CD4-positive, alpha-beta T cell (primary cell): ENCODE measurements around the gene TRAF3IP3. TPM values are rescaled to one million over a fixed set of nuclear protein-coding genes. Genes with fewer than 3 reads are reported as not detected.

Experiments
- ATAC-seq: fragments of 200-7000 bp; cut with Tn5 transposase; one replicate; pipeline ENCODE4 v1.10.0; 2022; ENCODE audit warnings: mild to moderate bottlenecking; ENCODE audit not compliant: poor library complexity
- CTCF ChIA-PET: fragments of 350-600 bp; sonication (Branson Sonifier 250); formaldehyde crosslinking; loops from one replicate; lab custom pipeline; 2021; ENCODE audit warnings: antibody characterized with exemption, inconsistent platforms; lab: Charles Lee
- POLR2A ChIA-PET: fragments of 350-600 bp; sonication (Branson Sonifier 250); formaldehyde crosslinking; loops from one replicate; lab custom pipeline; 2021; ENCODE audit warnings: antibody characterized with exemption, inconsistent platforms; lab: Charles Lee
- DNase-seq, 14 experiments: peaks; one replicate each; pipeline ENCODE4 v3.0.0-alpha.2; 2013 to 2020; ENCODE audit warnings: mixed read lengths in 2 of 14
- H3K27ac ChIP-seq, 2 donors: one replicate each; pipeline versions ENCODE4 v1.5.1 to v1.7.0; 2013; ENCODE audit warnings: low read length in 2 of 2, low read depth in 1 of 2, mild to moderate bottlenecking in 1 of 2
- H3K27me3 ChIP-seq, 2 experiments: 1 replicate in 1 of 2; 2 replicates in 1 of 2; pipeline versions ENCODE4 v1.6.1 to v1.7.0; 2013; ENCODE audit warnings: low read length in 2 of 2, control low read depth in 1 of 2, mild to moderate bottlenecking in 1 of 2, moderate library complexity in 1 of 2; ENCODE audit not compliant: insufficient read depth in 2 of 2, control insufficient read depth in 1 of 2
- H3K36me3 ChIP-seq: one replicate; pipeline ENCODE4 v1.6.1; 2013; ENCODE audit warnings: low read length, control low read depth; ENCODE audit not compliant: insufficient read depth
- H3K4me1 ChIP-seq: one replicate; pipeline ENCODE4 v1.6.1; 2013; ENCODE audit warnings: low read length, control low read depth; ENCODE audit not compliant: insufficient read depth
- H3K4me3 ChIP-seq: one replicate; pipeline ENCODE4 v1.5.1; 2013; ENCODE audit warnings: mild to moderate bottlenecking, low read length, moderate library complexity
- H3K9me3 ChIP-seq, 2 experiments: 1 replicate in 1 of 2; 2 replicates in 1 of 2; pipeline versions ENCODE4 v1.6.1 to v1.7.0; 2013; ENCODE audit warnings: low read length in 2 of 2, mild to moderate bottlenecking in 2 of 2, control low read depth in 1 of 2, moderate library complexity in 1 of 2; ENCODE audit not compliant: control insufficient read depth in 1 of 2, insufficient read depth in 1 of 2
- H3K27ac Mint-ChIP-seq: one replicate; pipeline ENCODE4 v1.8.0; 2020; ENCODE audit warnings: mixed read lengths
- H3K27me3 Mint-ChIP-seq: one replicate; pipeline ENCODE4 v1.8.0; 2021; ENCODE audit warnings: mixed read lengths
- H3K36me3 Mint-ChIP-seq: one replicate; pipeline ENCODE4 v1.8.0; 2021; ENCODE audit warnings: low read depth, mixed read lengths
- H3K4me1 Mint-ChIP-seq: one replicate; pipeline ENCODE4 v1.8.0; 2021; ENCODE audit warnings: low read depth, mixed read lengths
- H3K4me3 Mint-ChIP-seq: one replicate; pipeline ENCODE4 v1.8.0; 2020; ENCODE audit warnings: mild to moderate bottlenecking, mixed read lengths
- H3K9me3 Mint-ChIP-seq: one replicate; pipeline ENCODE4 v1.8.0; 2020; ENCODE audit warnings: mixed read lengths
- intact Hi-C, 2 experiments: fragments of 100-400 bp; cut with DNase I in 1 of 2; cut with micrococcal nuclease in 1 of 2; formaldehyde crosslinking; loops; one replicate each; pipeline versions ENCODE4 v1.15.1 to v1.9.0; 2023 to 2025; cut with DNase I, micrococcal nuclease
- total RNA-seq, 174 experiments: library from RNA in 2 of 174; stranded (reverse) in 2 of 174; gene quantifications; one replicate each; pipeline ENCODE4 v1.2.3 and lab custom pipeline; 2021 to 2026
- TF ChIP-seq, protein P1 (sequence below): fragments of 200-600 bp; IDR thresholded peaks from one replicate; pipeline ENCODE4 v1.8.0; 2022; ENCODE audit warnings: antibody characterized with exemption, mild to moderate bottlenecking

The TRAF3IP3 gene
- total RNA-seq, 2 experiments from 2014 or later: 279 to 290 TPM

DNA sequence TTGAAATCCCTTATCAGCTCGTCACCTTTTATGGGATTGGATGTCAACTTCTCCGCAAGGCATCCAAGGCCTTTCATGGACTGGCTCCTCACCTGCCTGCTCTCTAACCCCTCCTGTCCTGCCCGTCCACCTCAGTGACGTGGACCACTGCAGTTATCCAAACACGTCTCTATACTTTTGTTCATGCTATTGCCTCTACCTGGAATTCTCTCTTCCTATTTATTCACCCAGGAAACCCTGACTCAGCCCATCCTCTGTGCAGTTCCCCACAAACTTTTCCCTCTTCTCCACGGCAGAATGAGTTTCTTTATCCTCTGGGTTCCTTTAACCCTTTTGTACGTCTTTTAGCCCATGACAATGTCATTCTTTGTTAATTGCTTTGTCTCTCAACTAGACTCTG lies 66.9 kb downstream of the TRAF3IP3 start:
- ATAC-seq (no peak), DNase-seq (no peak)
- H3K9me3 ChIP-seq: no peaks in the 10 kb centered on the region
- H3K4me1 ChIP-seq: peaks cover 13% of the 10 kb centered on the region
- Mint-ChIP-seq H3K36me3 (peaks cover under 1% of the 10 kb centered on the region), H3K4me3 (no peak overlapping the region), H3K4me1 (peaks cover 19% of the 10 kb centered on the region), H3K27ac (no peak overlapping the region), H3K9me3 (no peaks in the 10 kb centered on the region), H3K27me3 (peaks cover 19% of the 10 kb centered on the region)
- H3K36me3 ChIP-seq: no peaks in the 10 kb centered on the region
- no peak overlapping the region for H3K27ac ChIP-seq
- H3K27me3 ChIP-seq: peaks cover 5 to 7% of the 10 kb centered on the region in 2 experiments
- intact Hi-C loops: loop anchor here in 1 of 2 experiments (5.0 kb wide), 1 partner anchor 75 kb away; no protein-coding TSS in a partner anchor
- TF ChIP-seq, protein P1, sequence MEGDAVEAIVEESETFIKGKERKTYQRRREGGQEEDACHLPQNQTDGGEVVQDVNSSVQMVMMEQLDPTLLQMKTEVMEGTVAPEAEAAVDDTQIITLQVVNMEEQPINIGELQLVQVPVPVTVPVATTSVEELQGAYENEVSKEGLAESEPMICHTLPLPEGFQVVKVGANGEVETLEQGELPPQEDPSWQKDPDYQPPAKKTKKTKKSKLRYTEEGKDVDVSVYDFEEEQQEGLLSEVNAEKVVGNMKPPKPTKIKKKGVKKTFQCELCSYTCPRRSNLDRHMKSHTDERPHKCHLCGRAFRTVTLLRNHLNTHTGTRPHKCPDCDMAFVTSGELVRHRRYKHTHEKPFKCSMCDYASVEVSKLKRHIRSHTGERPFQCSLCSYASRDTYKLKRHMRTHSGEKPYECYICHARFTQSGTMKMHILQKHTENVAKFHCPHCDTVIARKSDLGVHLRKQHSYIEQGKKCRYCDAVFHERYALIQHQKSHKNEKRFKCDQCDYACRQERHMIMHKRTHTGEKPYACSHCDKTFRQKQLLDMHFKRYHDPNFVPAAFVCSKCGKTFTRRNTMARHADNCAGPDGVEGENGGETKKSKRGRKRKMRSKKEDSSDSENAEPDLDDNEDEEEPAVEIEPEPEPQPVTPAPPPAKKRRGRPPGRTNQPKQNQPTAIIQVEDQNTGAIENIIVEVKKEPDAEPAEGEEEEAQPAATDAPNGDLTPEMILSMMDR: no peak
- CTCF ChIA-PET: interaction anchor here (0.7 to 2.6 kb wide), 15 partner anchors 8 to 98 kb away, joined by 3 to 18 read pairs (median 5); partner anchors contain the start of genes C1orf74 and IRF6
- POLR2A ChIA-PET: interaction anchor here (0.7 to 2.4 kb wide), 5 partner anchors 17 to 54 kb away, joined by 3 to 14 read pairs (median 4); partner anchors contain the start of genes C1orf74 and IRF6
- H3K4me3 ChIP-seq: no peak overlapping the region

GRCh38 chr1:209823143-209824041 lies 67.5 kb downstream of the TRAF3IP3 start:
- ATAC-seq (peak; percentile 41), DNase-seq (peak in 4 of 14 experiments; percentile 40 to 81 (median 66))
- Mint-ChIP-seq H3K36me3 (peaks cover 7% of the 10 kb centered on the region), H3K27ac (no peak overlapping the region), H3K27me3 (peaks cover 19% of the 10 kb centered on the region), H3K4me1 (peaks cover 26% of the 10 kb centered on the region), H3K4me3 (no peak overlapping the region), H3K9me3 (no peaks in the 10 kb centered on the region)
- Histone ChIP-seq H3K4me1 (peaks cover 18% of the 10 kb centered on the region), H3K36me3 (no peaks in the 10 kb centered on the region), H3K27ac (no peak overlapping the region), H3K9me3 (no peaks in the 10 kb centered on the region), H3K4me3 (no peak overlapping the region), H3K27me3 (peaks cover 3 to 7% of the 10 kb centered on the region in 2 experiments)
- TF ChIP-seq, protein P1: peak; percentile 91
- ChIA-PET CTCF (interaction anchor here (0.7 to 2.6 kb wide), 16 partner anchors 8 to 99 kb away, joined by 3 to 18 read pairs (median 4); partner anchors contain the start of genes C1orf74, IRF6 and TRAF3IP3), POLR2A (interaction anchor here (0.7 to 2.4 kb wide), 6 partner anchors 18 to 55 kb away, joined by 3 to 14 read pairs (median 4); partner anchors contain the start of genes C1orf74 and IRF6)
- intact Hi-C loops: loop anchor here in 1 of 2 experiments (5.0 kb wide), 1 partner anchor 76 kb away; no protein-coding TSS in a partner anchor

DNA sequence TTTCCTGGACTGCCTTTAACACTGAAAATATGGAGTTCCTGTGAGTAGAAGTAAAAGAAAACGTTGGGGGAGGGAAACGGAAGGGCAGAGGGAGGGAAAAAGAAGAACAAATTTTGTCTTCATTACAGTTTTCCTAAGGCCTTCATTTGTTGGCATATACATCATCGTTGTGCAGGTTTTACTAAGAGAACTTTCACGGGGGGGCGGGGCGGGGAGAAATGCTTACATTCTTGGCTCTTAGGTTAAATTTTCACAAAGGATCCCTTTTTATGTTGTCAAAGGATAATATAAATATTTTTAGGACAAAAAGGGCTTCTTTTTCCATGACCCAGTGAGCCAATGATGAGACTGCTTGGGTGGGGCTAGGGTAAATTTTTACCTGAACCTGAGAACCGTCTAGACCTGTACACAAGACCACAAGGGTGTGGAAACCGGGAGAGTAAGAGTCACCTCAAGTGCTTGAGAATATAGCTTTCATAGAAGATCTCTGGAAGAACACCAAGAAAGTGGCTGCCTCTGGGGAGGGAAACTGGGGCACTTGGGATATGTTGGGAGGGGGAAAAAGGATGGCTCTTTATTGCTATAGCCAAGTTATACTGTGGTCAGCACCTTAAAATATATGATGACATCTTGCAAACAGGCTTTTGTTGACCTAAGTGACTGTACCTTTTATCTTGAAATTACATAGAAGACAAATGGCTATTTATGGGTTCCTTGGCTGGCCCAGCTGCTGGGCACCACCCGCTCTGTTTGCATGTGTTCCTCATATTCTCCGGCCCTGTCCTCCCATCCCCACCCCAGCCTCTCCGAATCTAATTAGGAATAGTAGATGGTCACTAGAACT lies 70.0 kb downstream of the TRAF3IP3 start:
- intact Hi-C loops: loop anchor here (2.0 to 5.0 kb wide), 2 partner anchors 39 to 59 kb away; no protein-coding TSS in a partner anchor
- Mint-ChIP-seq H3K4me1 (peaks cover 47% of the 10 kb centered on the region), H3K27ac (no peak overlapping the region), H3K36me3 (peaks cover 20% of the 10 kb centered on the region), H3K27me3 (peaks cover 14% of the 10 kb centered on the region), H3K4me3 (peak overlapping the region; percentile 23), H3K9me3 (no peaks in the 10 kb centered on the region)
- no peak for DNase-seq
- TF ChIP-seq, protein P1: no peak
- Histone ChIP-seq H3K4me1 (peaks cover 30% of the 10 kb centered on the region), H3K27me3 (peaks cover 0 to 7% of the 10 kb centered on the region in 2 experiments), H3K4me3 (no peak overlapping the region), H3K9me3 (no peaks in the 10 kb centered on the region), H3K27ac (no peak overlapping the region), H3K36me3 (peaks cover 4% of the 10 kb centered on the region)
- ChIA-PET CTCF (interaction anchor here (2.0 kb wide), 1 partner anchor 57 kb away, joined by 16 read pairs; no protein-coding TSS in a partner anchor), POLR2A (no interaction called here)
- no peak for ATAC-seq
